ENCODE data around the gene HHATL.

DNA sequence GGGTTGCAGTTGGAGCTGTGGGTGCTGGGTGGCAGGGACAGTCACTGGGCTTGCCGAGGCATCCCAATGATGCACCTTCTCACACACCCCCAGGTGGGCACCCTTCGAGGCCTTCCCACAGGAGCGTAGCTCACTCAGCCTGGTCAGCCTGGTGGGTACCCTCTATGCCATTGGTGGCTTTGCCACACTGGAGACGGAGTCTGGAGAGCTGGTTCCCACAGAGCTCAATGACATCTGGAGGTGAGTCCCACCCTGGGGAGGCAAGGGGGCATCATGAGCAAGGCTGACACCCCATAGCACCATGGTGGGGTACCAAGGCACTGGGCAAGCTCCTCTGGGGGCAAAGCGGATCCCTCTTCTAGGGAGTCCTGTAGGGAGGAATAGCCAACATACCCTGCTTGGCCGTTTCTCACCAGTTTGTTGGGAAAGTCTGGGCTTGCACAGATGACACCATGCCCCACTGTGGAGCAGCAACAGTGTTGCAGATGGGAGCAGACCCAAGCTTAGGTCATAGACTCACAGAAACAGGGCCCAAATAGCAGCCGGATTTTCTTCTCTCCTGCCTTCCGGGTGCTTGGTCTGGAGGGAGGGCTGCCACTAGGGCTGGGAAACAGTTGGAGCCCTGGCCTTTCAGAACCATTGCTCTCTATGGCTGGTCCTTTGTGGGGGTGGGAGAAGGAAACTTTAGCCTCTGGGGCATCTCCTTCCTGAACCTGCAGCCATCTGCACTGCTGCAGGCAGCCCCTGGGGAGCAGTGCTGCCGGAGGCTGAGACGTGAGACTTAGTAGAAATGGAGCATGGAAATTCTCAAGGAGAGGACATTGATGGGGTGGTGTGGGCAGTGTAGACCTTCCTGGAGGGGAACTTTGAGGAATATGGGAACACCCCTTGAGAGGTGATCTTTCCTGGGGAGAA, 11.6 kb downstream of the HHATL start:
- TF ChIP-seq POLR2A (IDR thresholded peaks at IDR 0.05; ENCODE audit: low read length) (no peak), GATA1 (IDR thresholded peaks at IDR 0.05; ENCODE audit: low read depth, low read length) (no peak)

All from erythroblast (primary cell).